OCI-LY7 (cell line): ENCODE results near the gene CTNND2. TPM values are rescaled to one million over a fixed set of nuclear protein-coding genes. Genes with fewer than 3 reads are reported as not detected.

Source experiments
- BruUV-seq: library from RNA; stranded (reverse); fragments of 400-500 nt; replicated peaks from 2 replicates; lab custom pipeline; 2021; lab: Mats Ljungman, UMichigan
- CTCF ChIA-PET: fragments of 300-600 bp; sonication (Branson Sonifier 250); formaldehyde crosslinking; loops from one replicate; lab custom pipeline; 2022; ENCODE audit warnings: antibody characterized with exemption; ENCODE audit not compliant: unreplicated experiment; lab: Charles Lee
- POLR2A ChIA-PET: fragments of 300-600 bp; sonication (Branson Sonifier 250); formaldehyde crosslinking; loops from one replicate; lab custom pipeline; 2022; ENCODE audit warnings: antibody characterized with exemption; lab: Charles Lee
- DNase-seq: peaks from one replicate; pipeline ENCODE4 v3.0.0-alpha.2; 2015; ENCODE audit warnings: low spot score
- H2AFZ ChIP-seq: fragments of 200-600 bp; sonication (generic), shearing (Covaris generic); 2 replicates; pipeline ENCODE4 v1.6.1; 2014; ENCODE audit warnings: mild to moderate bottlenecking, antibody characterized with exemption, low read length, moderate library complexity
- H3K27ac ChIP-seq: fragments of 200-600 bp; sonication (generic); 2 replicates; pipeline ENCODE4 v1.5.1; 2014; ENCODE audit warnings: mixed run types, low read depth, mild to moderate bottlenecking, moderate library complexity, low read length, inconsistent platforms; ENCODE audit not compliant: poor library complexity, severe bottlenecking
- H3K36me3 ChIP-seq: fragments of 200-600 bp; sonication (generic); 2 replicates; pipeline ENCODE4 v1.6.1; 2014; ENCODE audit warnings: mild to moderate bottlenecking, antibody characterized with exemption, low read length, moderate library complexity, mixed read lengths; ENCODE audit not compliant: insufficient read depth
- H3K4me1 ChIP-seq: fragments of 200-600 bp; sonication (generic); 2 replicates; pipeline ENCODE4 v1.5.1; 2014; ENCODE audit warnings: mild to moderate bottlenecking, low read length; ENCODE audit not compliant: insufficient read depth, poor library complexity, severe bottlenecking
- H3K4me2 ChIP-seq: fragments of 200-600 bp; sonication (generic); 2 replicates; pipeline ENCODE4 v1.6.1; 2014; ENCODE audit warnings: mild to moderate bottlenecking, low read length
- H3K4me3 ChIP-seq: fragments of 200-600 bp; sonication (generic); 2 replicates; pipeline ENCODE4 v1.5.1; 2014; ENCODE audit warnings: mild to moderate bottlenecking, low read depth, low read length; ENCODE audit not compliant: poor library complexity, severe bottlenecking
- H3K79me2 ChIP-seq: fragments of 200-600 bp; sonication (generic); 2 replicates; pipeline ENCODE4 v1.6.1; 2016; ENCODE audit warnings: low read depth, mild to moderate bottlenecking, low read length, moderate library complexity, mixed read lengths; ENCODE audit not compliant: insufficient read depth
- H3K9me2 ChIP-seq: fragments of 200-600 bp; sonication (generic); 2 replicates; pipeline ENCODE4 v1.6.1; 2016; ENCODE audit warnings: mild to moderate bottlenecking, low read length, mixed read lengths; ENCODE audit not compliant: insufficient read depth
- H3K9me3 ChIP-seq: fragments of 200-600 bp; sonication (generic); 2 replicates; pipeline ENCODE4 v1.6.1; 2014; ENCODE audit warnings: mild to moderate bottlenecking, mixed run types, low read length, mixed read lengths
- H4K20me1 ChIP-seq: fragments of 200-600 bp; sonication (generic); 2 replicates; pipeline ENCODE4 v1.6.1; 2014; ENCODE audit warnings: mild to moderate bottlenecking, antibody characterized with exemption, low read length, moderate library complexity, mixed read lengths; ENCODE audit not compliant: insufficient read depth
- CTCF ChIP-seq: fragments of 200-600 bp; sonication (generic); conservative IDR thresholded peaks from 2 replicates; pipeline ENCODE4 v1.5.1; 2014; ENCODE audit warnings: mild to moderate bottlenecking, antibody characterized with exemption, low read length, moderate library complexity, mixed read lengths
- EZH2phosphoT487 ChIP-seq: fragments of 200-600 bp; sonication (generic); IDR thresholded peaks from 2 replicates; pipeline ENCODE4 v1.6.1; 2018; ENCODE audit warnings: low read depth, borderline replicate concordance, mild to moderate bottlenecking, mixed run types, antibody characterized with exemption, low read length, moderate library complexity, mixed read lengths
- intact Hi-C: fragments of 100-400 bp; cut with micrococcal nuclease; formaldehyde crosslinking; loops from one replicate; pipeline ENCODE4 v1.10.0; 2022; ENCODE audit not compliant: unreplicated experiment
- total RNA-seq, 2 experiments: library from RNA; depleted of rRNA in 1 of 2; stranded (reverse); fragments of >200 nt in 1 of 2; shearing (Covaris generic) in 1 of 2; gene quantifications; 2 replicates each; pipeline ENCODE4 v1.2.3, GENCODE V29; 2014 to 2022

The CTNND2 gene
- total RNA-seq, 2 experiments from 2014 or later = not detected

- TF ChIP-seq EZH2phosphoT487 (no peak), CTCF (no peak)
- Histone ChIP-seq H3K9me3 (no peaks in the 10 kb centered on the region), H3K36me3 (no peaks in the 10 kb centered on the region), H4K20me1 (no peaks in the 10 kb centered on the region), H3K4me2 (no peak overlapping the region), H3K79me2 (no peaks in the 10 kb centered on the region), H3K9me2 (no peaks in the 10 kb centered on the region), H3K4me1 (no peaks in the 10 kb centered on the region), H3K4me3 (no peak overlapping the region), H3K27ac (no peak overlapping the region), H2AFZ (no peak overlapping the region)
- ChIA-PET POLR2A (no interaction called here), CTCF (no interaction called here)
- BruUV-seq = no TSS peak
- intact Hi-C loops = no loop called here
- no peak for DNase-seq
Measured at GRCh38 chr5:11792621-11793020, 111.6 kb downstream of the CTNND2 start.

GRCh38 chr5:11791792-11792191, 112.5 kb downstream of the CTNND2 start:
- intact Hi-C loops = no loop called here
- TF ChIP-seq CTCF = no peak
- TF ChIP-seq EZH2phosphoT487 = no peak
- Histone ChIP-seq H3K27ac (no peak overlapping the region), H3K79me2 (no peaks in the 10 kb centered on the region), H3K4me3 (no peak overlapping the region), H3K9me3 (no peaks in the 10 kb centered on the region), H3K4me1 (no peaks in the 10 kb centered on the region), H2AFZ (no peak overlapping the region), H3K36me3 (no peaks in the 10 kb centered on the region), H4K20me1 (no peaks in the 10 kb centered on the region), H3K9me2 (no peaks in the 10 kb centered on the region), H3K4me2 (no peak overlapping the region)
- ChIA-PET POLR2A (no interaction called here), CTCF (no interaction called here)
- BruUV-seq = no TSS peak
- no peak for DNase-seq

GRCh38 chr5:11790201-11790600, 114.0 kb downstream of the CTNND2 start:
- intact Hi-C loops = no loop called here
- Histone ChIP-seq H3K9me3 (no peaks in the 10 kb centered on the region), H4K20me1 (no peaks in the 10 kb centered on the region), H3K79me2 (no peaks in the 10 kb centered on the region), H3K4me3 (no peak overlapping the region), H3K27ac (no peak overlapping the region), H3K4me1 (no peaks in the 10 kb centered on the region), H2AFZ (no peak overlapping the region), H3K4me2 (no peak overlapping the region), H3K9me2 (no peaks in the 10 kb centered on the region), H3K36me3 (no peaks in the 10 kb centered on the region)
- POLR2A ChIA-PET = no interaction called here
- no peak for DNase-seq
- BruUV-seq = no TSS peak
- TF ChIP-seq EZH2phosphoT487 (no peak), CTCF (no peak)
- CTCF ChIA-PET = no interaction called here
